ENCODE measurements around the gene COL4A2. TPM values are rescaled to one million over a fixed set of nuclear protein-coding genes. Genes with fewer than 3 reads are reported as not detected.
"Not testable (repeated sequence)": the region's sequence is repeated elsewhere in the genome, so short reads cannot be mapped to it uniquely, and the experiment has no call there.

COL4A2 gene
- total and polyA plus RNA-seq, 2 donors: 465 to 488 TPM

- WGBS: 86% methylated on average over 4 of the region's 4 CpGs
- H3K27ac ChIP-seq (ENCODE audit: low read depth): no peak overlapping the region
- H3K4me3 ChIP-seq (ENCODE audit: low read depth, low read length): no peak overlapping the region
- H3K4me1 ChIP-seq (ENCODE audit: insufficient read depth): no peaks in the 10 kb centered on the region
- no peak for DNase-seq (ENCODE audit: extremely low spot score)
- H3K36me3 ChIP-seq (ENCODE audit: insufficient read depth): no peaks in the 10 kb centered on the region
Measured at GRCh38 chr13:110382830-110383229, 75.7 kb downstream of the COL4A2 start.

GRCh38 chr13:110387451-110388107 is 80.5 kb downstream of the COL4A2 start:
- H3K4me1 ChIP-seq (ENCODE audit: insufficient read depth): no peaks in the 10 kb centered on the region
- H3K27ac ChIP-seq (ENCODE audit: low read depth): peak overlapping the region; percentile 12
- no peak overlapping the region for H3K4me3 ChIP-seq (ENCODE audit: low read depth, low read length)
- no peak for DNase-seq (ENCODE audit: extremely low spot score)
- 16% methylated on average over 25 of the region's 25 CpGs for WGBS
- no peaks in the 10 kb centered on the region for H3K36me3 ChIP-seq (ENCODE audit: insufficient read depth)

- no peak overlapping the region for H3K27ac ChIP-seq (ENCODE audit: low read depth)
- H3K4me1 ChIP-seq (ENCODE audit: insufficient read depth): no peaks in the 10 kb centered on the region
- no peak for DNase-seq (ENCODE audit: extremely low spot score)
- no peak overlapping the region for H3K4me3 ChIP-seq (ENCODE audit: low read depth, low read length)
- WGBS: 32% methylated on average over 19 of the region's 19 CpGs
- H3K36me3 ChIP-seq (ENCODE audit: insufficient read depth): no peaks in the 10 kb centered on the region
Measured at GRCh38 chr13:110388108-110388943, 81.2 kb downstream of the COL4A2 start.

DNA sequence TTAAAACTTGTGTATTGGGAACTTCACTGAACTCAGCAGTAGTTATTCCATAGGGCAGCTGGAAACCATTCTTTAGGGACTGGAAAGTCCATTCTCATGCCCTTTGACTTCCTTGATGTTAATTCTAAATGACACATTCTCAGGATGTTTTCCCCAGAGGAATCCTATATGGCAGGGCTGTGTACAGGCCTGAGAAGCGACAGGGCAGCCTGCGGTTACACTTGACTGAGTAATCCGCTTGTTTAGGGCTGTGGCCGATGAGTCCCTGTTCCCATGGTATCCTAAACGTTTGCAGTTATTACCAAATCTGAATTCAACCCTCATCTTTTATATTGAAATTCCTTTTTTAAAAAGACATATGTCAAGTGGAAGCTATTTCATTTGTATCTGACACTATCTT is 83.5 kb downstream of the COL4A2 start:
- H3K36me3 ChIP-seq (ENCODE audit: insufficient read depth): no peaks in the 10 kb centered on the region
- no peak for DNase-seq (ENCODE audit: extremely low spot score)
- H3K27ac ChIP-seq (ENCODE audit: low read depth): no peak overlapping the region
- no peaks in the 10 kb centered on the region for H3K4me1 ChIP-seq (ENCODE audit: insufficient read depth)
- H3K4me3 ChIP-seq (ENCODE audit: low read depth, low read length): no peak overlapping the region
- WGBS: 76% methylated on average over 5 of the region's 5 CpGs

- WGBS: 70% methylated on average over 6 of the region's 6 CpGs
Measured at GRCh38 chr13:110391273-110391672, 84.2 kb downstream of the COL4A2 start.

GRCh38 chr13:110392510-110393240 is 85.6 kb downstream of the COL4A2 start:
- no peak overlapping the region for H3K27ac ChIP-seq (ENCODE audit: low read depth)
- no peak overlapping the region for H3K4me3 ChIP-seq (ENCODE audit: low read depth, low read length)
- no peak for DNase-seq (ENCODE audit: extremely low spot score)
- WGBS: 58% methylated on average over 7 of the region's 7 CpGs
- no peaks in the 10 kb centered on the region for H3K4me1 ChIP-seq (ENCODE audit: insufficient read depth)
- H3K36me3 ChIP-seq (ENCODE audit: insufficient read depth): no peaks in the 10 kb centered on the region

More at GRCh38 chr13:110391273-110391672, 84.2 kb downstream of the COL4A2 start:
- DNase-seq (ENCODE audit: extremely low spot score): no peak
- H3K4me3 ChIP-seq (ENCODE audit: low read depth, low read length): no peak overlapping the region
- H3K36me3 ChIP-seq (ENCODE audit: insufficient read depth): no peaks in the 10 kb centered on the region
- H3K4me1 ChIP-seq (ENCODE audit: insufficient read depth): no peaks in the 10 kb centered on the region
- H3K27ac ChIP-seq (ENCODE audit: low read depth): no peak overlapping the region

GRCh38 chr13:110393761-110394160 is 86.7 kb downstream of the COL4A2 start:
- WGBS: 97% methylated on average over 4 of the region's 4 CpGs
- Histone ChIP-seq H3K4me3 (ENCODE audit: low read depth, low read length) (no peak overlapping the region), H3K4me1 (ENCODE audit: insufficient read depth) (no peaks in the 10 kb centered on the region), H3K36me3 (ENCODE audit: insufficient read depth) (no peaks in the 10 kb centered on the region), H3K27ac (ENCODE audit: low read depth) (no peak overlapping the region)
- DNase-seq (ENCODE audit: extremely low spot score): no peak

DNA sequence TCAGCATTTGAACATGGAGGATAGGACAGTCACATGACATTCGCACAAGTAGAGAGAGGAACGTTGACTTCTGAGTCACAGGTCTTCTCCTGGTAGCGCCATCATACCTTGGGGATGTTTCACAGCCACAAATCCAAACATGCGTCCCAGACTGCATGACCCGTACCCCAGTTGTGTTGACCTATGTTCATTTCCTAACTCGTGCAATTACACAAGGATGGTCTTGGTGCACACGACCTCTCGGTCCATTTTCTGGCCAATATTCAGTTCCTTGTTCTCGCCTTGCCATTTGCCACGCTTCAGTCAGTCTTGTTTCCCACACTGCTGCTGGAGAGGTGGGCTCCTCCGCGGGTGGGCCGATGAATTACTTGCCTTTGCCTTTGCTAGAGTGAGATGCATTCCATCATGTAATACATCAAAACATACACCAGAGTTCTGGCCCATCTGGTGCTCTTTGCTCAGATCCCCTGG is 87.3 kb downstream of the COL4A2 start:
- Histone ChIP-seq H3K27ac (ENCODE audit: low read depth) (no peak overlapping the region), H3K36me3 (ENCODE audit: insufficient read depth) (no peaks in the 10 kb centered on the region), H3K4me3 (ENCODE audit: low read depth, low read length) (no peak overlapping the region), H3K4me1 (ENCODE audit: insufficient read depth) (no peaks in the 10 kb centered on the region)
- no peak for DNase-seq (ENCODE audit: extremely low spot score)
- 94% methylated on average over 13 of the region's 13 CpGs for WGBS

- not testable (repeated sequence) for H3K4me3 ChIP-seq (ENCODE audit: low read depth, low read length); H3K27ac ChIP-seq (ENCODE audit: low read depth); H3K36me3 ChIP-seq (ENCODE audit: insufficient read depth); DNase-seq (ENCODE audit: extremely low spot score); H3K4me1 ChIP-seq (ENCODE audit: insufficient read depth)
- 80% methylated on average over 14 of the region's 14 CpGs for WGBS
Measured at GRCh38 chr13:110395616-110396015, 88.5 kb downstream of the COL4A2 start.

GRCh38 chr13:110396476-110396875 is 89.4 kb downstream of the COL4A2 start:
- Histone ChIP-seq H3K4me1 (ENCODE audit: insufficient read depth) (no peaks in the 10 kb centered on the region), H3K27ac (ENCODE audit: low read depth) (peak overlapping the region; percentile 84), H3K4me3 (ENCODE audit: low read depth, low read length) (no peak overlapping the region), H3K36me3 (ENCODE audit: insufficient read depth) (no peaks in the 10 kb centered on the region)
- DNase-seq (ENCODE audit: extremely low spot score): no peak
- 43% methylated on average over 6 of the region's 6 CpGs for WGBS

- Histone ChIP-seq H3K4me1 (ENCODE audit: insufficient read depth) (no peaks in the 10 kb centered on the region), H3K36me3 (ENCODE audit: insufficient read depth) (no peaks in the 10 kb centered on the region), H3K27ac (ENCODE audit: low read depth) (peak overlapping the region; percentile 53), H3K4me3 (ENCODE audit: low read depth, low read length) (no peak overlapping the region)
- 24% methylated on average over 11 of the region's 11 CpGs for WGBS
- no peak for DNase-seq (ENCODE audit: extremely low spot score)
Measured at GRCh38 chr13:110396913-110397381, 89.9 kb downstream of the COL4A2 start.

- H3K4me1 ChIP-seq (ENCODE audit: insufficient read depth): no peaks in the 10 kb centered on the region
- no peak for DNase-seq (ENCODE audit: extremely low spot score)
- WGBS: 37% methylated on average over 14 of the region's 14 CpGs
- H3K4me3 ChIP-seq (ENCODE audit: low read depth, low read length): no peak overlapping the region
- H3K36me3 ChIP-seq (ENCODE audit: insufficient read depth): no peaks in the 10 kb centered on the region
- peak overlapping the region; percentile 80 for H3K27ac ChIP-seq (ENCODE audit: low read depth)
Measured at GRCh38 chr13:110397436-110398115, 90.5 kb downstream of the COL4A2 start.

Data from urinary bladder (tissue), 4 donors.